Panc1 (cell line): ENCODE results near the gene RPA3. TPM values are rescaled to one million over a fixed set of nuclear protein-coding genes. Genes with fewer than 3 reads are reported as not detected.

Experiments used
- ATAC-seq: fragments of 200-7000 bp; cut with Tn5 transposase; 2 replicates; pipeline ENCODE4 v1.9.1; 2020; ENCODE audit warnings: mild to moderate bottlenecking, moderate library complexity
- BruUV-seq: library from RNA; stranded (reverse); fragments of 400-500 nt; replicated peaks from 2 replicates; lab custom pipeline; 2021; lab: Mats Ljungman, UMichigan
- CTCF ChIA-PET: fragments of 300-600 bp; sonication (Branson Sonifier 250); formaldehyde crosslinking; loops from one replicate; lab custom pipeline; 2022; ENCODE audit warnings: antibody characterized with exemption; lab: Charles Lee
- POLR2A ChIA-PET: fragments of 300-600 bp; sonication (Branson Sonifier 250); formaldehyde crosslinking; loops from one replicate; lab custom pipeline; 2022; ENCODE audit warnings: antibody characterized with exemption; lab: Charles Lee
- DNase-seq: peaks from one replicate; pipeline ENCODE4 v3.0.0-alpha.2; 2010; ENCODE audit warnings: low read depth, low spot score
- H3K27ac ChIP-seq: 2 replicates; pipeline ENCODE4 v1.5.1; 2011; ENCODE audit warnings: mild to moderate bottlenecking, low read length, inconsistent platforms
- H3K27me3 ChIP-seq: fragments of 200-500 bp; sonication (Bioruptor generic); 2 replicates; pipeline ENCODE4 v1.6.0; 2014; ENCODE audit warnings: low read length, inconsistent platforms; ENCODE audit not compliant: control insufficient read depth, insufficient read depth
- H3K36me3 ChIP-seq: fragments of 200-500 bp; sonication (Bioruptor generic); 2 replicates; pipeline ENCODE4 v1.5.1; 2014; ENCODE audit warnings: inconsistent platforms, mild to moderate bottlenecking, low read length, moderate library complexity; ENCODE audit not compliant: control insufficient read depth, insufficient read depth
- H3K4me1 ChIP-seq: 2 replicates; pipeline ENCODE4 v1.5.1; 2011; ENCODE audit warnings: inconsistent platforms, mild to moderate bottlenecking, low read length, moderate library complexity; ENCODE audit not compliant: control insufficient read depth, insufficient read depth
- H3K4me3 ChIP-seq, 2 experiments: 2 replicates each; pipeline ENCODE4 v1.5.1; 2011 to 2012; ENCODE audit warnings: low read depth in 2 of 2, low read length in 2 of 2, mild to moderate bottlenecking in 2 of 2, inconsistent platforms in 1 of 2, moderate library complexity in 1 of 2
- H3K9me3 ChIP-seq: fragments of 200-500 bp; sonication (Bioruptor generic); 2 replicates; pipeline ENCODE4 v1.5.1; 2014; ENCODE audit warnings: low read depth, mild to moderate bottlenecking, inconsistent platforms, low read length, moderate library complexity; ENCODE audit not compliant: control insufficient read depth, insufficient read depth
- POLR2AphosphoS5 ChIP-seq: IDR thresholded peaks from 2 replicates; pipeline ENCODE4 v1.6.1; 2012; ENCODE audit warnings: mild to moderate bottlenecking, low read depth, low read length, moderate library complexity
- SIN3A ChIP-seq: IDR thresholded peaks from 2 replicates; pipeline ENCODE4 v1.6.1; 2012; ENCODE audit warnings: low read depth, mild to moderate bottlenecking, low read length, moderate library complexity, borderline replicate concordance; ENCODE audit not compliant: insufficient read depth
- TCF7L2 ChIP-seq: IDR thresholded peaks from 2 replicates; pipeline ENCODE4 v1.6.1; 2011; ENCODE audit warnings: mild to moderate bottlenecking, low read depth, low read length, inconsistent platforms
- in situ Hi-C: cut with HindIII; loops from 2 replicates; pipeline ENCODE4 v1.10.0; 2016; ENCODE audit warnings: low sequenced_read_pairs, low pct_unique_long_range_greater_than_20kb
- intact Hi-C: fragments of 100-400 bp; cut with micrococcal nuclease; formaldehyde crosslinking; loops from one replicate; pipeline ENCODE4 v1.10.0; 2022; ENCODE audit not compliant: unreplicated experiment
- total RNA-seq: library from RNA; stranded (reverse); gene quantifications from one replicate; pipeline ENCODE4 v1.2.1, GENCODE V29; 2021; ENCODE audit not compliant: unreplicated experiment
- TF ChIP-seq, protein P1 (sequence below), 2 experiments: IDR thresholded peaks; 2 replicates each; pipeline ENCODE4 v1.6.1; 2011 to 2012; ENCODE audit warnings: low read depth in 2 of 2, control low read depth in 1 of 2, low read length in 1 of 2, mild to moderate bottlenecking in 1 of 2, moderate library complexity in 1 of 2; ENCODE audit not compliant: insufficient read depth in 1 of 2
- TF ChIP-seq, protein P2 (sequence below): fragments of 450-650 bp; IDR thresholded peaks from 2 replicates; pipeline ENCODE4 v1.5.1; 2017; ENCODE audit warnings: mild to moderate bottlenecking

Gene RPA3
- total RNA-seq, 1 experiment from 2014 or later = 93.5 TPM

DNA sequence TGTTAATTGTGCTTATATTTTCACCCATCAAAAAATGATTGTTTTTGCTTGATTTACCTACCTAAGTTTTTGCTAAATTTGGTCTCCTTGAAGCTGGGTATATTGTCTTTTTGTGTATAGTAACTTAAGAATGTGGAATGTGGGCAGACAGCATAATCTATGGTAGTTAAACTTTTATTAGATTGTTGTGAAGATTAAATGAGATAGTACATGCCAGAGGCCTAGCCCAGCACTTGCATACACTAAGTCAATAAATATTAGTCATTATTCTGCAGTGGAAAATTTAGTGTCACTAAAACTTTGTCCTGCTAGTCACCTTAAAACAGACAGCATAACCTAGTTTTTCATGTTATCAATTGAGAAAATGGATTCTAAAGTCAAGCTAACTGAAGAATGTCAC, 19.3 kb upstream of the RPA3 start:
- 0 out of 2 replicates have a peak, but pooled peaks have one; percentile 27 for TF ChIP-seq TCF7L2
- TF ChIP-seq, protein P1, sequence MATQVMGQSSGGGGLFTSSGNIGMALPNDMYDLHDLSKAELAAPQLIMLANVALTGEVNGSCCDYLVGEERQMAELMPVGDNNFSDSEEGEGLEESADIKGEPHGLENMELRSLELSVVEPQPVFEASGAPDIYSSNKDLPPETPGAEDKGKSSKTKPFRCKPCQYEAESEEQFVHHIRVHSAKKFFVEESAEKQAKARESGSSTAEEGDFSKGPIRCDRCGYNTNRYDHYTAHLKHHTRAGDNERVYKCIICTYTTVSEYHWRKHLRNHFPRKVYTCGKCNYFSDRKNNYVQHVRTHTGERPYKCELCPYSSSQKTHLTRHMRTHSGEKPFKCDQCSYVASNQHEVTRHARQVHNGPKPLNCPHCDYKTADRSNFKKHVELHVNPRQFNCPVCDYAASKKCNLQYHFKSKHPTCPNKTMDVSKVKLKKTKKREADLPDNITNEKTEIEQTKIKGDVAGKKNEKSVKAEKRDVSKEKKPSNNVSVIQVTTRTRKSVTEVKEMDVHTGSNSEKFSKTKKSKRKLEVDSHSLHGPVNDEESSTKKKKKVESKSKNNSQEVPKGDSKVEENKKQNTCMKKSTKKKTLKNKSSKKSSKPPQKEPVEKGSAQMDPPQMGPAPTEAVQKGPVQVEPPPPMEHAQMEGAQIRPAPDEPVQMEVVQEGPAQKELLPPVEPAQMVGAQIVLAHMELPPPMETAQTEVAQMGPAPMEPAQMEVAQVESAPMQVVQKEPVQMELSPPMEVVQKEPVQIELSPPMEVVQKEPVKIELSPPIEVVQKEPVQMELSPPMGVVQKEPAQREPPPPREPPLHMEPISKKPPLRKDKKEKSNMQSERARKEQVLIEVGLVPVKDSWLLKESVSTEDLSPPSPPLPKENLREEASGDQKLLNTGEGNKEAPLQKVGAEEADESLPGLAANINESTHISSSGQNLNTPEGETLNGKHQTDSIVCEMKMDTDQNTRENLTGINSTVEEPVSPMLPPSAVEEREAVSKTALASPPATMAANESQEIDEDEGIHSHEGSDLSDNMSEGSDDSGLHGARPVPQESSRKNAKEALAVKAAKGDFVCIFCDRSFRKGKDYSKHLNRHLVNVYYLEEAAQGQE (IDR thresholded peaks at IDR 0.05; ENCODE audit: insufficient read depth in 1 of 2, low read depth in 2 of 2, low read length in 1 of 2) = no peak
- intact Hi-C loops (no loop called here), in situ Hi-C loops (no loop called here)
- Histone ChIP-seq H3K9me3 (no peaks in the 10 kb centered on the region), H3K4me3 (no peak overlapping the region), H3K27me3 (no peaks in the 10 kb centered on the region), H3K4me1 (peaks cover 39% of the 10 kb centered on the region), H3K36me3 (no peaks in the 10 kb centered on the region), H3K27ac (peak overlapping the region; percentile 51; the same call in 1 of the 2 replicates)
- no TSS peak for BruUV-seq
- ChIA-PET POLR2A (interaction anchor here (0.7 kb wide), 1 partner anchor 33 kb away, joined by 5 read pairs; no protein-coding TSS in a partner anchor), CTCF (no interaction called here)
- peak; percentile 76 for ATAC-seq
- no peak for DNase-seq

DNA sequence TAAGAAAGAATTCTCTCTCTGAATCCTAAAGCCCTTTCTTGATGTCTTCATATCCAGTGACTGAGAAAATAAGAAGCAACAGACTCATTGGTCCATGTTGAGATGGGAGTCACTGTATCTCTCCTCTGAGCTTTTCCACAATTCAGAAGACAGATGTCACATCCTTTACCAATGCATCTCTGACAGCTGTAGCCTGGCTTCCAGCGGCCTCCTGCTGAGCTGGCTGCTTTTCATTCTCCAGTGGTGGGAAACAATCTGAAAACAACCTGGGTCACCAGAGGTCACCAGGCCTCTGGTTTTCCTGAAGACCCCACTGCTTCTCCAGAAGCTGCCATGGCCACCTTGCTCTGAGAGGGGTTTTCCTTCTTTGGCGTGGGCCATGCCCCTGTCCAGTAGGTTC, 18.3 kb upstream of the RPA3 start:
- H3K36me3 ChIP-seq = no peaks in the 10 kb centered on the region
- CTCF ChIA-PET = no interaction called here
- H3K4me3 ChIP-seq = no peak overlapping the region
- BruUV-seq = no TSS peak
- TF ChIP-seq TCF7L2 (no peak), SIN3A (no peak), POLR2AphosphoS5 (no peak)
- TF ChIP-seq, protein P2, sequence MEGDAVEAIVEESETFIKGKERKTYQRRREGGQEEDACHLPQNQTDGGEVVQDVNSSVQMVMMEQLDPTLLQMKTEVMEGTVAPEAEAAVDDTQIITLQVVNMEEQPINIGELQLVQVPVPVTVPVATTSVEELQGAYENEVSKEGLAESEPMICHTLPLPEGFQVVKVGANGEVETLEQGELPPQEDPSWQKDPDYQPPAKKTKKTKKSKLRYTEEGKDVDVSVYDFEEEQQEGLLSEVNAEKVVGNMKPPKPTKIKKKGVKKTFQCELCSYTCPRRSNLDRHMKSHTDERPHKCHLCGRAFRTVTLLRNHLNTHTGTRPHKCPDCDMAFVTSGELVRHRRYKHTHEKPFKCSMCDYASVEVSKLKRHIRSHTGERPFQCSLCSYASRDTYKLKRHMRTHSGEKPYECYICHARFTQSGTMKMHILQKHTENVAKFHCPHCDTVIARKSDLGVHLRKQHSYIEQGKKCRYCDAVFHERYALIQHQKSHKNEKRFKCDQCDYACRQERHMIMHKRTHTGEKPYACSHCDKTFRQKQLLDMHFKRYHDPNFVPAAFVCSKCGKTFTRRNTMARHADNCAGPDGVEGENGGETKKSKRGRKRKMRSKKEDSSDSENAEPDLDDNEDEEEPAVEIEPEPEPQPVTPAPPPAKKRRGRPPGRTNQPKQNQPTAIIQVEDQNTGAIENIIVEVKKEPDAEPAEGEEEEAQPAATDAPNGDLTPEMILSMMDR = no peak
- TF ChIP-seq, protein P1 (IDR thresholded peaks at IDR 0.05; ENCODE audit: insufficient read depth in 1 of 2, low read depth in 2 of 2, low read length in 1 of 2) = no peak
- POLR2A ChIA-PET = no interaction called here
- H3K27ac ChIP-seq = peak overlapping the region; percentile 51; the same call in 1 of the 2 replicates
- no peak for DNase-seq
- H3K9me3 ChIP-seq = no peaks in the 10 kb centered on the region
- no peaks in the 10 kb centered on the region for H3K27me3 ChIP-seq
- ATAC-seq = no peak
- intact Hi-C loops (no loop called here), in situ Hi-C loops (no loop called here)
- peaks cover 41% of the 10 kb centered on the region for H3K4me1 ChIP-seq
